GM10266 (cell line): ENCODE data around the gene ZNF621.

Experiments used
- DNase-seq: peaks from one replicate; pipeline ENCODE4 v3.0.0; 2012; ENCODE audit errors: extremely low spot score
- TF ChIP-seq, protein P1 (sequence below): IDR thresholded peaks from 2 replicates; pipeline ENCODE4 v1.5.1; 2012; ENCODE audit warnings: mild to moderate bottlenecking, low read depth; ENCODE audit not compliant: control insufficient read depth, insufficient read depth; ENCODE audit errors: missing control alignments

Gene ZNF621

DNA sequence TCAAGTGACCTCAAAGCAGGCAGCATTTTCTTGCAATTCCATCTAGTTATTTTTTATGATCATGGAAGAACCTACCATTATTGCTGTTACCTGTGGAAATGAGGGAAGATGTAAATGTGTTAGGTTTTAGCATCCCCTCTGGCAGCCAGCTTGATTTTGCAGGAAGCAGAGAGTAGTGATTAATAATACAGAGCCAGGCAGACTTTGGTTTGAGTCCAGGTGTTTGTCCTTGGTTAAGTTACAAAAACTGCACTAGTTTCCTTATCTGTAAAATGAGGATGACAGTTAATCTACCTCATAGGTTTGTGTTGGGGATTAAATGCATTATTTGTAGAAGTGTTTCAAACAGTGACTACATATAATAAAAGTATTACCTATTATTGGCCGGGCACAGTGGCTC lies 6.7 kb upstream of the ZNF621 start:
- no peak for DNase-seq
- TF ChIP-seq, protein P1, sequence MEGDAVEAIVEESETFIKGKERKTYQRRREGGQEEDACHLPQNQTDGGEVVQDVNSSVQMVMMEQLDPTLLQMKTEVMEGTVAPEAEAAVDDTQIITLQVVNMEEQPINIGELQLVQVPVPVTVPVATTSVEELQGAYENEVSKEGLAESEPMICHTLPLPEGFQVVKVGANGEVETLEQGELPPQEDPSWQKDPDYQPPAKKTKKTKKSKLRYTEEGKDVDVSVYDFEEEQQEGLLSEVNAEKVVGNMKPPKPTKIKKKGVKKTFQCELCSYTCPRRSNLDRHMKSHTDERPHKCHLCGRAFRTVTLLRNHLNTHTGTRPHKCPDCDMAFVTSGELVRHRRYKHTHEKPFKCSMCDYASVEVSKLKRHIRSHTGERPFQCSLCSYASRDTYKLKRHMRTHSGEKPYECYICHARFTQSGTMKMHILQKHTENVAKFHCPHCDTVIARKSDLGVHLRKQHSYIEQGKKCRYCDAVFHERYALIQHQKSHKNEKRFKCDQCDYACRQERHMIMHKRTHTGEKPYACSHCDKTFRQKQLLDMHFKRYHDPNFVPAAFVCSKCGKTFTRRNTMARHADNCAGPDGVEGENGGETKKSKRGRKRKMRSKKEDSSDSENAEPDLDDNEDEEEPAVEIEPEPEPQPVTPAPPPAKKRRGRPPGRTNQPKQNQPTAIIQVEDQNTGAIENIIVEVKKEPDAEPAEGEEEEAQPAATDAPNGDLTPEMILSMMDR, result no peak

DNA sequence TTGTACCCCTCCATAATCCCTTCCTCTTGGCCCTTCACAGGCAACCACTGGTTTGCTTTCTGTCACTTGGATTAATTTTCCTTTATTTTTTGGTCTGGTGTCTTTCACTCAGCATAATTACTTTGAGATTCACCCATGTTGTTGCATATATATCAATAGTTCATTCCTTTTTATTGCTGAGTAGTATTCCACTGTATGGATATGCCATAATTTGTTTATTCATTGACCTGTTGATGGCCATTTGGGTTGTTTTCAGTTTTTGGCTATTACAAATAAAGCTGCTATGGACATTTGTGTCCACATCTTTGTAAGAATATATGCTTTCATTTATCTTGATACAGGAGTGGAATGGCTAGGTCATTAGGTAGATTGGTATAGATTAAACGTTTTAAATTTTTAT lies 5.9 kb upstream of the ZNF621 start:
- TF ChIP-seq, protein P1, result no peak

DNA sequence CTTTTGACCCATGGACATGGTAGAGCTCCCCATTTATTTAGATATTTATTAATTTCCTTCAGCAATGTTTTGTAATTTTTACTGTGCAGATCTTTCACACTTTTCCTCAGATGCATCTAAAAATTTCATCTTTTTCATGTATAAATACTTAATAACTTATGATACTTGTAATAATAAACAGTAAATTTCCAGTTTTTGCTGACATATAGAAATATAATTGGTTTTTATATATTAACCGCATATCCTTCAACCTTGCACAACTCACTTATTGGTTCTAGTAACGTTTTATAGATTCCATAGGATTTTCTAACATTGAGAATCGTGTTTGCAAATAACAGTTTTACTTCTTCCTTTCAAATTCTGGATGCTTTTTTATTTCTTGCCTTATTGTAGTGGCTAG lies 3.5 kb upstream of the ZNF621 start:
- no peak for DNase-seq
- TF ChIP-seq, protein P1, result no peak

More for the DNA sequence above, 5.9 kb upstream of the ZNF621 start:
- no peak for DNase-seq

DNA sequence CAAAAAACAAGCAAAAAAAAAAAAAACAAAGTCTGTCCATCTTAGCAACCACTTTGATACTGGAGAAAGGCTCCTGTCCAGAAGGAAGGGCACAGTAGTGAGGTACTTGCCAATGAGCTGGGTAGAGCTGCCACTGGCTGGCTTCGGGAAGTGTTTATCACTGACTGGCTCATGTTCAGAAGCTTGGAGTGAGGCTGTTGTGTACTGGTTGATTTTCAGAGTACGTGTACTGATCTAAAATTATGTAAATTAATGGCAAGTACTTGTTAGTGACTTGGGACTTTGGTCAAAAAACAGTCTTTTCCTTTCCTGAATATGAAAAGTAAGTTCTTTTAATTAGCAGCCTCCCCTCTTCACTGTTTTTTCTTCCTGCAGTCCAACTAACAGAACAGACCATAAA lies 979 bp upstream of the ZNF621 start:
- TF ChIP-seq, protein P1, result no peak
- DNase-seq, result no peak

DNA sequence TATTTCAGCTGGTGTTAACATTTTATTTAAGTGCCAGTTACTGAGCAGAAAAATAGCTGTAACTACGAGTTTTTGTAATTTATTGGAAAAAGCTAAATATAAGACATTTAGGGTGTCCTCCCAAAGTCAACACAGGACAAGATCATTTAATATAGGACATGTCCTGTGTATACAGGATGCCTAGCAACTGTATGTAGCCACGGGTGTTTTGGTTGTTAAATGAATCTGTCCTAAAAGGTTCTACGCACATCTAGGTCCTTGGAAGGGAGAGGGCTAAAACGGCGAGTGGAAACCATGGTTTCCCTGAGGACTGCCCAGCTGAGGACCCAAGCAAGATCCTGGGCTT lies 565 bp upstream of the ZNF621 start:
- TF ChIP-seq, protein P1, result no peak
- DNase-seq, result no peak

DNA sequence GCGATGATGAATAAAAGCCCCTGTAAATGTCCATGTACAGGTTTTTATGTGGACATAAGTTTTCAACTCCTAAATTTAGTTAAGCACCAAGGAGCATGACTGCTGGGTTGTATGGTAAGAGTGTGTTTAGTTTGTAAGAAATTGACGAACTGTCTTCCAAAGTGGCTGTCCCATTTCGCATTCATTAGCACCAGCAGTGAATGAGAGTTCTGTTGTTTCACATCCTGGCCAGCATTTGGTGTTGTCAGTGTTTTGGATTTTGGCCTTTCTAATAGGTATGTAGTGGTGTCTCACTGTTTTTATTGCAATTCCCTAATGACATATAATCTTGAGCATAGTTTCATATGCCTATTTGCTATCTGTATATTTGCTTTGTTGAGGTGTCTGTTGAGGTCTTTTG lies 3.7 kb downstream of the ZNF621 start:
- no peak for DNase-seq
- TF ChIP-seq, protein P1, result no peak

DNA sequence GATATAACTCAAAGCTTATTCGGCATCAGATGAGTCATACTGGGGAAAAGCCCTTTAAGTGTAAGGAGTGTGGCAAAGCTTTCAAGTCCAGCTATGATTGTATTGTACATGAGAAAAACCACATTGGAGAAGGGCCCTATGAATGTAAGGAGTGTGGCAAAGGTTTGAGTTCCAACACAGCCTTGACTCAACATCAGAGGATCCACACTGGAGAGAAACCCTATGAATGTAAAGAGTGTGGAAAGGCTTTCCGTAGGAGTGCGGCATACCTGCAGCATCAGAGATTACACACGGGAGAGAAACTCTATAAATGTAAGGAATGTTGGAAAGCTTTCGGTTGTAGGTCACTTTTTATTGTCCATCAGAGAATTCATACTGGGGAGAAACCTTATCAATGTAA lies 7.5 kb downstream of the ZNF621 start:
- no peak for DNase-seq

More for the DNA sequence above, 7.5 kb downstream of the ZNF621 start:
- TF ChIP-seq, protein P1, result no peak
